ENCODE results near the gene ACLY.

DNA sequence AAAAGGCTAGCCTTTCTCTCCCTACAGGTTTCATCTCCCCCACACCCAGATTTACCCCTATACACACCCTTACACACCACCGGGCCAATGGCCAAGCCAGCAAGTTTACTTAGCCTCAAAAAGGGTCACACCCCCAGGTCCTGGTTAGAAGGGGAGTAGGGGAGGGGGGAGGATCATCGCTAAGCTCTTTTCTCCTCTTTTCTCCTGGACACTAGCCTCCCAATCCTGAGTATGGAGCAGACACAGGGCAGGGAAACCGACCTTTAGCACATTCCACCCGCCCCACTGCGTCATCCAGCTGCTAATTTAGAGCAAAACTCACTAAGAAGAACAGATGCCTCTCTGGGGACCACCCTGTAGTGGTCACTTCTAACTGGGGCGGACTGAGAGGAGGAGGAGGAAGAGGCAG is 4.4 kb downstream of the ACLY start:
- TF ChIP-seq, protein P1, sequence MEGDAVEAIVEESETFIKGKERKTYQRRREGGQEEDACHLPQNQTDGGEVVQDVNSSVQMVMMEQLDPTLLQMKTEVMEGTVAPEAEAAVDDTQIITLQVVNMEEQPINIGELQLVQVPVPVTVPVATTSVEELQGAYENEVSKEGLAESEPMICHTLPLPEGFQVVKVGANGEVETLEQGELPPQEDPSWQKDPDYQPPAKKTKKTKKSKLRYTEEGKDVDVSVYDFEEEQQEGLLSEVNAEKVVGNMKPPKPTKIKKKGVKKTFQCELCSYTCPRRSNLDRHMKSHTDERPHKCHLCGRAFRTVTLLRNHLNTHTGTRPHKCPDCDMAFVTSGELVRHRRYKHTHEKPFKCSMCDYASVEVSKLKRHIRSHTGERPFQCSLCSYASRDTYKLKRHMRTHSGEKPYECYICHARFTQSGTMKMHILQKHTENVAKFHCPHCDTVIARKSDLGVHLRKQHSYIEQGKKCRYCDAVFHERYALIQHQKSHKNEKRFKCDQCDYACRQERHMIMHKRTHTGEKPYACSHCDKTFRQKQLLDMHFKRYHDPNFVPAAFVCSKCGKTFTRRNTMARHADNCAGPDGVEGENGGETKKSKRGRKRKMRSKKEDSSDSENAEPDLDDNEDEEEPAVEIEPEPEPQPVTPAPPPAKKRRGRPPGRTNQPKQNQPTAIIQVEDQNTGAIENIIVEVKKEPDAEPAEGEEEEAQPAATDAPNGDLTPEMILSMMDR (IDR thresholded peaks at IDR 0.05): no peak
- no peak for TF ChIP-seq EZH2 (IDR thresholded peaks at IDR 0.05; ENCODE audit: borderline replicate concordance, insufficient read depth, low read depth, low read length, poor library complexity, severe bottlenecking)
